Peyer's patch (tissue), 4 donors: ENCODE data around the gene CACNA2D2. TPM values are rescaled to one million over a fixed set of nuclear protein-coding genes. Genes with fewer than 3 reads are reported as not detected.

Experiments
- DNase-seq, 3 donors: peaks; one replicate each; pipeline ENCODE4 v3.0.0-alpha.2; 2017 to 2019
- H3K27ac ChIP-seq, 4 donors: fragments of 200-600 bp; sonication (generic); one replicate each; pipeline ENCODE4 v1.5.1; 2016 to 2019
- H3K27me3 ChIP-seq, 2 donors: fragments of 200-600 bp; sonication (generic); one replicate each; pipeline ENCODE4 v1.5.1; 2019
- H3K36me3 ChIP-seq, 3 donors: fragments of 200-600 bp; sonication (generic); one replicate each; pipeline ENCODE4 v1.5.1; 2016 to 2019
- H3K4me1 ChIP-seq, 4 donors: fragments of 200-600 bp; sonication (generic); one replicate each; pipeline ENCODE4 v1.5.1; 2016 to 2019
- H3K4me3 ChIP-seq, 4 donors: fragments of 200-600 bp; sonication (generic); 1 replicate in 3 of 4; 2 replicates in 1 of 4; pipeline ENCODE4 v1.5.1; 2016 to 2019; ENCODE audit warnings: mild to moderate bottlenecking in 1 of 4
- H3K9me3 ChIP-seq, 4 donors: fragments of 200-600 bp; sonication (generic); one replicate each; pipeline ENCODE4 v1.5.1; 2016 to 2019; ENCODE audit warnings: mild to moderate bottlenecking in 1 of 4
- CTCF ChIP-seq, 6 experiments: fragments of 450-650 bp in 4 of 6; fragments of 200-600 bp in 2 of 6; sonication (generic) in 1 of 6; IDR thresholded peaks; one replicate each; pipeline ENCODE4 v1.5.1; 2017 to 2019; ENCODE audit warnings: antibody characterized with exemption in 6 of 6, mild to moderate bottlenecking in 3 of 6, moderate library complexity in 1 of 6
- POLR2A ChIP-seq, 2 donors: fragments of 450-650 bp; IDR thresholded peaks; one replicate each; pipeline ENCODE4 v1.5.1; 2017; ENCODE audit warnings: antibody characterized with exemption in 2 of 2, mild to moderate bottlenecking in 2 of 2, moderate library complexity in 2 of 2
- total RNA-seq, 4 donors: library from RNA; depleted of rRNA; stranded (reverse); fragments of >200 nt; gene quantifications; one replicate each; pipeline ENCODE4 v1.1.0, GENCODE V29; 2016

Gene CACNA2D2
- total RNA-seq, 4 donors from 2014 or later, result 0.88 to 5.8 (median 1.2) TPM

GRCh38 chr3:50491023-50491422, 12.4 kb downstream of the CACNA2D2 start:
- no peak overlapping the region for H3K27ac ChIP-seq
- TF ChIP-seq POLR2A (IDR thresholded peaks at IDR 0.05), result no peak
- no peak for TF ChIP-seq CTCF (IDR thresholded peaks at IDR 0.05)
- no peaks in the 10 kb centered on the region for H3K36me3 ChIP-seq
- no peak for DNase-seq
- no peaks in the 10 kb centered on the region for H3K27me3 ChIP-seq
- H3K4me3 ChIP-seq, result no peak overlapping the region
- H3K4me1 ChIP-seq, result no peaks in the 10 kb centered on the region
- no peaks in the 10 kb centered on the region for H3K9me3 ChIP-seq

GRCh38 chr3:50490424-50490823, 13.0 kb downstream of the CACNA2D2 start:
- Histone ChIP-seq H3K4me1 (no peaks in the 10 kb centered on the region), H3K27me3 (no peaks in the 10 kb centered on the region), H3K36me3 (no peaks in the 10 kb centered on the region), H3K27ac (no peak overlapping the region), H3K9me3 (no peaks in the 10 kb centered on the region), H3K4me3 (no peak overlapping the region)
- no peak for DNase-seq
- TF ChIP-seq CTCF (IDR thresholded peaks at IDR 0.05) (no peak), POLR2A (IDR thresholded peaks at IDR 0.05) (no peak)

- Histone ChIP-seq H3K27me3 (no peaks in the 10 kb centered on the region), H3K4me3 (no peak overlapping the region), H3K27ac (no peak overlapping the region), H3K36me3 (no peaks in the 10 kb centered on the region), H3K9me3 (no peaks in the 10 kb centered on the region), H3K4me1 (no peaks in the 10 kb centered on the region)
- TF ChIP-seq POLR2A (IDR thresholded peaks at IDR 0.05) (no peak), CTCF (IDR thresholded peaks at IDR 0.05) (no peak)
- no peak for DNase-seq
Observed at GRCh38 chr3:50487181-50487580, 16.3 kb downstream of the CACNA2D2 start.

- Histone ChIP-seq H3K4me1 (no peaks in the 10 kb centered on the region), H3K27me3 (no peaks in the 10 kb centered on the region), H3K9me3 (no peaks in the 10 kb centered on the region), H3K36me3 (no peaks in the 10 kb centered on the region), H3K4me3 (no peak overlapping the region), H3K27ac (no peak overlapping the region)
- TF ChIP-seq POLR2A (IDR thresholded peaks at IDR 0.05), result no peak
- TF ChIP-seq CTCF (IDR thresholded peaks at IDR 0.05), result no peak
- DNase-seq, result no peak
Observed at GRCh38 chr3:50486219-50486888, 17.1 kb downstream of the CACNA2D2 start.

GRCh38 chr3:50484722-50485121, 18.7 kb downstream of the CACNA2D2 start:
- DNase-seq, result no peak
- Histone ChIP-seq H3K4me3 (no peak overlapping the region), H3K9me3 (no peaks in the 10 kb centered on the region), H3K27ac (no peak overlapping the region), H3K36me3 (no peaks in the 10 kb centered on the region), H3K27me3 (no peaks in the 10 kb centered on the region), H3K4me1 (no peaks in the 10 kb centered on the region)
- TF ChIP-seq POLR2A (IDR thresholded peaks at IDR 0.05), result no peak
- no peak for TF ChIP-seq CTCF (IDR thresholded peaks at IDR 0.05)

GRCh38 chr3:50483374-50483773, 20.1 kb downstream of the CACNA2D2 start:
- TF ChIP-seq CTCF (IDR thresholded peaks at IDR 0.05) (no peak), POLR2A (IDR thresholded peaks at IDR 0.05) (no peak)
- H3K27me3 ChIP-seq, result no peaks in the 10 kb centered on the region
- no peak overlapping the region for H3K27ac ChIP-seq
- no peak for DNase-seq
- no peak overlapping the region for H3K4me3 ChIP-seq
- H3K9me3 ChIP-seq, result no peaks in the 10 kb centered on the region
- no peaks in the 10 kb centered on the region for H3K36me3 ChIP-seq
- H3K4me1 ChIP-seq, result no peaks in the 10 kb centered on the region
